Calu3 (cell line): ENCODE data around the gene TRAF2. TPM values are rescaled to one million over a fixed set of nuclear protein-coding genes. Genes with fewer than 3 reads are reported as not detected.
"Not testable (repeated sequence)": the region's sequence is repeated elsewhere in the genome, so short reads cannot be mapped to it uniquely, and the experiment has no call there.

Experiments used
- BruUV-seq: library from RNA; stranded (reverse); fragments of 400-500 nt; replicated peaks from 2 replicates; lab custom pipeline; 2021; lab: Mats Ljungman, UMichigan
- CTCF ChIA-PET: fragments of 300-600 bp; sonication (Branson Sonifier 250); formaldehyde crosslinking; loops from one replicate; lab custom pipeline; 2022; ENCODE audit warnings: antibody characterized with exemption; lab: Charles Lee
- DNase-seq: peaks from one replicate; pipeline ENCODE4 v3.0.0; 2022
- H3K27ac Mint-ChIP-seq: one replicate; pipeline ENCODE4 v1.8.0; 2022; ENCODE audit warnings: mixed read lengths; ENCODE audit not compliant: unreplicated experiment
- H3K27me3 Mint-ChIP-seq: one replicate; pipeline ENCODE4 v1.8.0; 2022; ENCODE audit warnings: mixed read lengths; ENCODE audit not compliant: unreplicated experiment
- H3K36me3 Mint-ChIP-seq: one replicate; pipeline ENCODE4 v1.8.0; 2022; ENCODE audit warnings: mild to moderate bottlenecking, moderate library complexity, mixed read lengths; ENCODE audit not compliant: insufficient read depth, unreplicated experiment
- H3K4me1 Mint-ChIP-seq: one replicate; pipeline ENCODE4 v1.8.0; 2022; ENCODE audit warnings: mild to moderate bottlenecking, low read depth, mixed read lengths; ENCODE audit not compliant: unreplicated experiment
- H3K4me3 Mint-ChIP-seq: one replicate; pipeline ENCODE4 v1.8.0; 2022; ENCODE audit warnings: mild to moderate bottlenecking, low read depth, moderate library complexity, mixed read lengths; ENCODE audit not compliant: unreplicated experiment
- H3K9me3 Mint-ChIP-seq: one replicate; pipeline ENCODE4 v1.8.0; 2022; ENCODE audit warnings: low read depth, mixed read lengths; ENCODE audit not compliant: unreplicated experiment
- intact Hi-C: fragments of 100-400 bp; cut with micrococcal nuclease; formaldehyde crosslinking; loops from one replicate; pipeline ENCODE4 v1.10.0; 2022; ENCODE audit not compliant: unreplicated experiment
- total RNA-seq: library from RNA; stranded (reverse); gene quantifications from 2 replicates; pipeline ENCODE4 v1.2.3, GENCODE V29; 2022
- TF ChIP-seq, protein P1 (sequence below): fragments of 200-600 bp; IDR thresholded peaks from one replicate; pipeline ENCODE4 v1.8.0; 2022; ENCODE audit warnings: antibody characterized with exemption; ENCODE audit not compliant: unreplicated experiment

The TRAF2 gene
- total RNA-seq, 1 experiment from 2014 or later: 50.5 TPM

DNA sequence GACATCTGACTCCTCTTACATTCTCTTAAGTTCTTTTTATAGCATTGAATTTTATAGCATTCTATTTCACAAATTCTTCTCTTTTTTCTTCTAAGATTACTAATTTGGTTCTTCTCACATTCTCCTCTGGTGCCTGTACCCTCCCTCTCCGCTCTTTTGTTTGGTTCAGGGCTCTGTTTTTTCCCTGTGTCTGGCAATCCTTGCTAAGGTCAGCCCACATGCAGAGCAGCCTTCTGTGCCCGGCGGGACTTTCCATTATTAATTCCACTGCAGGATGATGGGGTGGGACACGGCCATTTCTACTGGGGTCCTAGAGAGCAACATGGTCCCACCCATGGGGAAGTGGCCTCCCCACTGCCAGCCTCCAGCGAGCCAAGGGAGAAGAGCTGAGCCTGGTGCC is 9.8 kb upstream of the TRAF2 start:
- Mint-ChIP-seq H3K36me3 (no peaks in the 10 kb centered on the region), H3K4me3 (no peak overlapping the region), H3K9me3 (peaks cover 2% of the 10 kb centered on the region), H3K27ac (no peak overlapping the region), H3K4me1 (peaks cover 8% of the 10 kb centered on the region), H3K27me3 (no peaks in the 10 kb centered on the region)
- BruUV-seq: no TSS peak
- no peak for DNase-seq
- TF ChIP-seq, protein P1, sequence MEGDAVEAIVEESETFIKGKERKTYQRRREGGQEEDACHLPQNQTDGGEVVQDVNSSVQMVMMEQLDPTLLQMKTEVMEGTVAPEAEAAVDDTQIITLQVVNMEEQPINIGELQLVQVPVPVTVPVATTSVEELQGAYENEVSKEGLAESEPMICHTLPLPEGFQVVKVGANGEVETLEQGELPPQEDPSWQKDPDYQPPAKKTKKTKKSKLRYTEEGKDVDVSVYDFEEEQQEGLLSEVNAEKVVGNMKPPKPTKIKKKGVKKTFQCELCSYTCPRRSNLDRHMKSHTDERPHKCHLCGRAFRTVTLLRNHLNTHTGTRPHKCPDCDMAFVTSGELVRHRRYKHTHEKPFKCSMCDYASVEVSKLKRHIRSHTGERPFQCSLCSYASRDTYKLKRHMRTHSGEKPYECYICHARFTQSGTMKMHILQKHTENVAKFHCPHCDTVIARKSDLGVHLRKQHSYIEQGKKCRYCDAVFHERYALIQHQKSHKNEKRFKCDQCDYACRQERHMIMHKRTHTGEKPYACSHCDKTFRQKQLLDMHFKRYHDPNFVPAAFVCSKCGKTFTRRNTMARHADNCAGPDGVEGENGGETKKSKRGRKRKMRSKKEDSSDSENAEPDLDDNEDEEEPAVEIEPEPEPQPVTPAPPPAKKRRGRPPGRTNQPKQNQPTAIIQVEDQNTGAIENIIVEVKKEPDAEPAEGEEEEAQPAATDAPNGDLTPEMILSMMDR: no peak
- intact Hi-C loops: no loop called here
- CTCF ChIA-PET: no interaction called here

DNA sequence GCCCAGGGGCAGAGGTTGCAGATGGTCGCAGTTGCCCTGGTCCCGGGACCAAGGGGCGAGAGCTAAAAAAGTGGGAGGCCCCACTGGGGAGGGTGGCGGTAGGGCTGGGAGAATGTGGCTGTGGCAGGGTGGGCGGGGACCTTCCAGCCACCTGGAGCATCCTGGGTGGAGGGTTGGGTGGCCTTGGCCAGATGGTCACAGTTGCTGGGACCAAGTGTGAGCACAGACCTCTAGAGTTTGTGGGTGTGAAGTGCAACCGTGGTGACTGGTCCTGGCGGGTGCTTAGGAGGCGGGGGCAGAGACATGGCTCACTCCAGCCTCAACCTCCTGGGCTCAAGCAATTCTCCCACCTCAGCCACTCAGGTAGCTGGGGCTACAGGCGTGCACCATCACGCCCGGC is 5.7 kb upstream of the TRAF2 start:
- H3K27ac Mint-ChIP-seq: peak overlapping the region; percentile 74

GRCh38 chr9:136881691-136882108 is 4.6 kb upstream of the TRAF2 start:
- BruUV-seq: no TSS peak
- Mint-ChIP-seq H3K4me1 (no peaks in the 10 kb centered on the region), H3K36me3 (peaks cover 39% of the 10 kb centered on the region), H3K27ac (peak overlapping the region; percentile 60), H3K9me3 (no peaks in the 10 kb centered on the region), H3K4me3 (peak overlapping the region; percentile 52), H3K27me3 (no peaks in the 10 kb centered on the region)
- CTCF ChIA-PET: interaction anchor here (0.6 to 2.6 kb wide), 3 partner anchors 14 to 96 kb away, joined by 3 to 12 read pairs (median 4); no protein-coding TSS in a partner anchor
- peak; percentile 35 for DNase-seq
- intact Hi-C loops: no loop called here
- TF ChIP-seq, protein P1: no peak

More for the DNA sequence above, 5.7 kb upstream of the TRAF2 start:
- DNase-seq: no peak
- peaks cover 2% of the 10 kb centered on the region for H3K9me3 Mint-ChIP-seq
- intact Hi-C loops: no loop called here
- peaks cover 29% of the 10 kb centered on the region for H3K36me3 Mint-ChIP-seq
- CTCF ChIA-PET: interaction anchor here (1.3 kb wide), 1 partner anchor 13 kb away, joined by 4 read pairs; no protein-coding TSS in a partner anchor
- TF ChIP-seq, protein P1: no peak
- no peak overlapping the region for H3K4me3 Mint-ChIP-seq
- H3K4me1 Mint-ChIP-seq: peaks cover 8% of the 10 kb centered on the region
- no peaks in the 10 kb centered on the region for H3K27me3 Mint-ChIP-seq
- BruUV-seq: no TSS peak

- Mint-ChIP-seq H3K4me1 (no peaks in the 10 kb centered on the region), H3K36me3 (peaks cover 45% of the 10 kb centered on the region), H3K9me3 (no peaks in the 10 kb centered on the region), H3K4me3 (peak overlapping the region; percentile 52), H3K27ac (peak overlapping the region; percentile 71), H3K27me3 (no peaks in the 10 kb centered on the region)
- DNase-seq: peak; percentile 92
- TF ChIP-seq, protein P1: no peak
- intact Hi-C loops: no loop called here
- CTCF ChIA-PET: interaction anchor here (0.6 to 2.6 kb wide), 3 partner anchors 15 to 97 kb away, joined by 3 to 12 read pairs (median 4); no protein-coding TSS in a partner anchor
- no TSS peak for BruUV-seq
Observed at GRCh38 chr9:136882109-136882946, 4.0 kb upstream of the TRAF2 start.

DNA sequence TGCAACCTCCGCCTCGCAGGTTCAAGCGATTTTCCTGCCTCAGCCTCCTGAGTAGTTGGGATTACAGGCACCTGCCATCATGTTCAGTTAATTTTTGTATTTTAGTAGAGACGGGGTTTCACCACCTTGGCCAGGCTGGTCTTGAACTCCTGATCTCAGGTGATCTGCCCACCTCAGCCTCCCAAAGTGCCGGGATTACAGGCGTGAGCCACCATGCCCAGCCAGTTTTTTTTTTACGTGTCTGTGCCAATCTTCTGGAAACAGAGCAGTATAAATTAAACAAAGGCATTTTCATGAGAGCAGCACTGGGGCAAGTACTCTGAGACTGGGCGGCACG is 3.4 kb upstream of the TRAF2 start:
- TSS peak; percentile 25 for BruUV-seq
- Mint-ChIP-seq H3K27ac (peak overlapping the region; percentile 71), H3K36me3 (peaks cover 48% of the 10 kb centered on the region), H3K4me3 (peak overlapping the region; percentile 52)
- H3K9me3 Mint-ChIP-seq, intact Hi-C loops, H3K27me3 Mint-ChIP-seq, DNase-seq, H3K4me1 Mint-ChIP-seq: not testable (repeated sequence)
- CTCF ChIA-PET: interaction anchor here (2.6 kb wide), 1 partner anchor 19 kb away, joined by 12 read pairs; no protein-coding TSS in a partner anchor

DNA sequence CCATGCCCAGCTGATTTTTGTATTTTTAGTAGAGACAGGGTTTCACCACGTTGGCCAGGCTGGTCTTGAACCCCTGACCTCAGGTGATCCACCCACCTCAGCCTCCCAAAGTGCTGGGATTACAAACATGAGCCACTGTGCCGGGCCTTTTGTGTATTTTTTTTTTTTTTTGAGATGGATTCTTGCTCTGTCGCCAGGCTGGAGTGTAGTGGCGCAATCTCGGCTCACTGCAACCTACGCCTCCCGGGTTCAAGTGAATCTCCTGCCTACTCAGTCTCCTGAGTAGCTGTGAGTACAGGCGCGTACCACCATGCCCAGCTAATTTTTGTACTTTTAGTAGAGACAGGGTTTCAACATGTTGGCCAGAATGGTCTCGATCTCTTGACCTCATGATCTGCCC is 2.6 kb upstream of the TRAF2 start:
- H3K9me3 Mint-ChIP-seq, H3K27ac Mint-ChIP-seq, H3K4me1 Mint-ChIP-seq, H3K27me3 Mint-ChIP-seq, intact Hi-C loops, DNase-seq, H3K4me3 Mint-ChIP-seq, BruUV-seq: not testable (repeated sequence)
- CTCF ChIA-PET: interaction anchor here (0.7 to 2.6 kb wide), 2 partner anchors 18 to 474 kb away, joined by 3 to 12 read pairs; no protein-coding TSS in a partner anchor
- H3K36me3 Mint-ChIP-seq: peaks cover 48% of the 10 kb centered on the region
